Right renal pelvis (tissue), 4 donors: ENCODE data around the gene AGTPBP1. TPM values are rescaled to one million over a fixed set of nuclear protein-coding genes. Genes with fewer than 3 reads are reported as not detected.
"Not testable (repeated sequence)": the region's sequence is repeated elsewhere in the genome, so short reads cannot be mapped to it uniquely, and the experiment has no call there.

Source experiments
- DNase-seq, 4 donors: peaks; one replicate each; pipeline ENCODE4 v3.0.0-alpha.2; 2013; ENCODE audit warnings: low read depth in 4 of 4, low spot score in 3 of 4, missing footprints in 1 of 4
- polyA plus RNA-seq, 4 donors: library from polyadenylated mRNA; unstranded; fragments of 120-200 nt; gene quantifications; one replicate each; pipeline ENCODE4 v1.2.1, GENCODE V29; 2013; ENCODE audit not compliant: insufficient read length in 4 of 4

Gene AGTPBP1
- polyA plus RNA-seq, 4 donors = 21.6 to 30.2 (median 28.5) TPM

GRCh38 chr9:85726737-85727136, 15.0 kb downstream of the AGTPBP1 start:
- no peak for DNase-seq

- no peak for DNase-seq
Observed at GRCh38 chr9:85723215-85723614, 18.5 kb downstream of the AGTPBP1 start.

- not testable (repeated sequence) for DNase-seq
Observed at GRCh38 chr9:85719411-85719810, 22.3 kb downstream of the AGTPBP1 start.

GRCh38 chr9:85717818-85718217, 23.9 kb downstream of the AGTPBP1 start:
- not testable (repeated sequence) for DNase-seq

- DNase-seq = no peak
Observed at GRCh38 chr9:85717220-85717619, 24.5 kb downstream of the AGTPBP1 start.

DNA sequence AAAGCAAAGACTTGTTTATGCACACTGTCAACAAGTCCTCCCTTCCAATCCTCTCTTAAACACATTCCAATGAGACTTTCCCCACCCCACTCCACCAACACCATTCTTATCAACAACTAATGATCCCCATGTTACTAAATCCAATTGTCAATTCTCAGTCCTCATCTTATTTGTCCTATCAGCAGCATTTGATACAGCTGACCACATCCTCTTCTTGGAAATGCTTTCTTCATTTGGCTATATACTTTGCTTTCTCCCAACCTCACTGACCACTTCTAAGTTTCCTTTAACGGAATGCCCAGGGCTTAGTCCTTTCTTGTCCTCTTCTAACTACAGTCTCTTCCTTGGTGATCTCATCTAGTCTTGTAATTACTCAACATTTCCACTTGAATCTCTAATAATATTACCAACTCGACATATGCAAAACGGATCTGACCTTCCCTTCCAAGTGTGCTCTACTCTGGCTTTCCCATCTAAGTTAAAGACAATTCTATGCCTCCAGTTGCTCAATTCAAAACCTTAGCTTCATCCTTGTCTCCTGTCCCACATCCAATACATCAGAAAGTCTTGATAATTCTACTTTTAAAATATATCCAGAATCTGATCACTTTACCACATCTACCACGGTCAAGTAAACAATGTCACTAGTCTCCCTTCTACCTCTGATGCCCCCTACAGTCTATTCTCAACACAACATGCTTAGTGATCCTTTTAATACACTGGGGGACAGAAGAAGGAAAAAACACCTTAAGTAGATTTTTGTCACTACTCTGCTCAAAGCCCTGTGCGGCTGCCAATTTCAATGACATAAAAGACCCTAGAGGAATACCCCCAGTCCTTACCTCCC, 25.5 kb downstream of the AGTPBP1 start:
- DNase-seq = no peak

GRCh38 chr9:85715587-85715986, 26.2 kb downstream of the AGTPBP1 start:
- DNase-seq = no peak

- no peak for DNase-seq
Observed at GRCh38 chr9:85713897-85714296, 27.9 kb downstream of the AGTPBP1 start.

GRCh38 chr9:85704744-85705143, 37.0 kb downstream of the AGTPBP1 start:
- DNase-seq = no peak

DNA sequence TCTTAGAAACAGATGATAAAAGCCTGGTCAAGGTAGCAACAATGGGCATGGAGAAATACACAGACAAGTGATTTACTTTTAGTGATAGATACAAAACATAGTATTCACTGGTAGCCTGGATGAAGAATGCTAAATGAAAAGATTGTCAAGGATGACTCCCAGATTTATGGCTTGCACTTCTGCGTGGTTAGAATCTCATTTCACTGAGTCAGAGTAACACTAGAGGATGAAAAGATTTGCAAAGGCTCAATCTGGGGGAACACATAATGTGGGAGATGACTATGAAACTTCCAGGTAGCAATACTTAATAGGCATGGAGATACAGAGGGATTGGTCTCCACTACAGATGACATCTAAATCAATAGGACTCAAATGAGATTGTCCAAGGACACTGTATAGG, 38.4 kb downstream of the AGTPBP1 start:
- no peak for DNase-seq

- no peak for DNase-seq
Observed at GRCh38 chr9:85702726-85703289, 38.9 kb downstream of the AGTPBP1 start.

- no peak for DNase-seq
Observed at GRCh38 chr9:85702191-85702590, 39.6 kb downstream of the AGTPBP1 start.

GRCh38 chr9:85700330-85700729, 41.4 kb downstream of the AGTPBP1 start:
- DNase-seq = no peak

DNA sequence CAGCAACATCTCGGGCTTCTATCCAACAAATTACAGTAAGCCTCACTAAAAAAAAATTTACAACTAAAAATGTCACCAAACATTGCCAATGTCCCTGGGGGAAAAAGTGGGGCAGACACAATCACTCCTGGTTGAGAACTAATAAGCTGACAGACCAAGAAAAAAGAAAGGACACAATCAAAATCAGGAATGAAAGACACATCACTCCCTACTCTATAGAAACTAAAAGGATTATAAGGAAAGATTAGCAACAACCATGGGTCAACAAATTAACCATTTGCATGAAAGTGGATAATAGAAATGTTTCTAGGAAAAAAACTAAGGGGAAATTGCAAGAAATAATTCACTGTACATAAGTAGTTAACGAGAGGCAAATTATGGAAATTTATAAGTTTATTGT, 53.4 kb downstream of the AGTPBP1 start:
- no peak for DNase-seq

DNA sequence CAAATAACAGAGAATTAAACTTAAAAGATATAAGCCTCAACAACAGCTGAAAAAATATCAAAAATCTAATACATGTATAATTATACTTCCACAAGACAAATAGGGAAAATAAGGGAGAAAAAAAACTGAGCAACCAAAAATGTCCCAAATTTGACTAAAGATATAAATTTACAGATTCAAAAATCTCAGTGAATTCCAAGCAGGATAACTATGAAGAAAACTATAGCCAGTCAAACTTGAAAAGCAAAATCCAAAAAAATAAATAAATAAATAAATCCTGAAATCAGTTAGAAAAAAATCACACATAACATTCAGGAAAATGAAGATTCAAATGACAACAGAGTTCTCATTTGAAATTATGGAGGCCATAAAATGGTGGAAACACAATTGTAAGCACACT, 56.7 kb downstream of the AGTPBP1 start:
- no peak for DNase-seq

DNA sequence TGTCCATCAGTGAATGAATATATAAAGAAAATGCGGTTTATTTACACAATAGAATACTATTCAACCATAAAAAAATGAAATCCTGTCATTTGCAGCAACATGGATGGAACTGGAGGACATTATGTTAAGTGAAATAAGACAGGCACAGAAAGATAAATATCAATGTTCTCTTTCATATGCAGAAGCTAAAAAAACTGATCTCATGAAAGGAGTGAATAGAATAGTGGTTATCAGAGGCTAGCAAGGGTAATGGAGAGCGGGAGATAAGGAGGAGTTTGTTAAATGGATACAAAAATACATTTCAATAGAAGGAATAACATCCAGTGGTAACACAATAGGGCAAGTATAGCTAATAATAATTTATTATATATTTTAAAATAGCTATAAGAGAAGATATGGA, 65.0 kb downstream of the AGTPBP1 start:
- DNase-seq = no peak

DNA sequence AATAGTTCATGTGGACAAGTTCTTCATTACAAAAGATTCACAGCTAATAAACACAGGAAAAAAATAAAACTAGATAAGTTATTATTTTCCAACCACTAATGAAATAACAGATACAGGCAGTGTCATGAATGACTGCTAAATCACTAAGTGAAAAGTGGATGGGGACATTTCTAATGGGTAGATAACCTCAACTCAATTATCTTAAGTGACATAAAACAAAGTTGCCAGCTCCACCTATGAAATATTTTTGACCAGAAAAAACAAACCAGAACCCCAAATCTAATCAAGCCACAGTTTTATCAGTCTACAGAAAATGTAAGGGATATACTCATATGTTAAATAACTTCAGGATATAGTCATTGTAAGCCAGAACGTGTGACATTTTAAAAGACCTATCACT, 74.4 kb downstream of the AGTPBP1 start:
- DNase-seq = no peak

GRCh38 chr9:85666086-85666485, 75.7 kb downstream of the AGTPBP1 start:
- no peak for DNase-seq

DNA sequence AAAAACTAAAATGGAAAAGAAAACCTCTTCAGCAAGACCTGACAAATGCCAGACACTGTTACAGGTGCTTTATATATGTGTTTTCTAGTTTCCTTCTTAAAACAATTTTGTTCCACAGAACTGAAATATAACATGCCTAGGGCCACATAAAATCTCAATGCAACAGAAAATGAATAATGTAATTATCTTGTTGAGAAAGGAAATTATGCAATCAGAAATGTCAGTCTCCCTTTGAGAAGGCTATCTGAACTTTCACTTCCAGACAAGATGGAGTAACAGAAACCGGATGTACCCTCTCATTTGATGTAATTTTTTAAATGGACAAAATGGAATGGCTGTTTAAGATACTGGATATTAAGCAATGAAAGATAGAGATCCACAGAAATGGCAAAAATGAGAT, 79.2 kb downstream of the AGTPBP1 start:
- DNase-seq = no peak

DNA sequence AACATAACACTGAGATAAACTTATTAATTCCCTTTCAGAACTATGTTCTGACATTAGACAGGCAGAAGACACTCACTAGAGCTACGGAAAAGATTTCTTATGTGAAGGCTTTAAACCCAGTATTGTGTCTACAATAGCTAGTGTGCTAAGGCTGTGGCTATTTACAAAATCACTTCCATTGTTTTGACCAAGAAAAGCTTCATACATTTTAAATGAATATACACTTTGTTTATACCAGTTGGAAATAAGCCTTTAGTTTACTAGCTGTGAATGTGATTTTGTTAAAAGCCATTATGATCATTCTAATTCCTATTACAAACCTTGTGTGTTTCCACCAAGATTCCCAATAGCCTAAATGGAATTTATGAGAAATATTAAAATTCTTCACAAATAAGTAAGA, 83.0 kb downstream of the AGTPBP1 start:
- DNase-seq = no peak

DNA sequence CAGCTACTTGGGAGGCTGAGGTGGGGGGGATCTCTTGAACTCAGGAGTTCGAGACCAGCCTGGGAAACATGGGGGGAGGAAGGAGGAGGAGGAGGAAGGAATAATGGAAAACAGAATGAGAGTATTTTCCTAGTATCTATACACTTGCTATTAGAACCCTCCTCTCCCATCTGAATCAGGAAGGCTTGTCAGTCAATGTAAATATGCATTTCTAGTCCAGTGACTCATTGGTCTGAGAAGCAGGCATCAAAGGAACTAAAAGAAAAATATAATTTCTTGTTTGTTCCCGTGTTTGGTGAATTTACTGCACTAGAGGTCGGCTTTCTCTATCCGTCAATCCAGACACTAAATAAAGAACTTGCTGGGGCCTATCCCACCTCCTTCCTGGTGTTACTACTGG, 88.6 kb downstream of the AGTPBP1 start:
- no peak for DNase-seq

DNA sequence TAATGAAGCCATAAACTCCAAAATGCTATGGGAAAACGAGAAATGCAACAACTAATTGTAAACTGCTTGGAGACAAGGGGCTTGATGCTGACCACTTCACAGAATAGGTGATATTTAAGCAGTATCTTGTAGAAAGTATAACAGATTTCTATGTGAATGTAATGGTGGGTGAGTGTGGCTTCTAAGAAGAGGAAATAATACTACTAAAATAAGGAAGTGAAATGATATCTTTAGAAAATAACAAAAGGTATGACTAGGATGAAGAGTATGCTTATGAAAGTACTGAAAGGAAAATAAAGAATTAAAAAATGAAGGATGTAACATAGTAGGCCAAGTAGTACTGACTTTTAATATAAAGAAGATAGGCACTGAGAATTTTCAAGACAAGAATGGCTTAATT, 94.2 kb downstream of the AGTPBP1 start:
- DNase-seq = no peak
